ENCODE measurements around the gene CFAP61.
"Not testable (repeated sequence)": the region's sequence is repeated elsewhere in the genome, so short reads cannot be mapped to it uniquely, and the experiment has no call there.

Gene CFAP61

GRCh38 chr20:20237093-20237959, 185.0 kb downstream of the CFAP61 start:
- peak; percentile 36 for DNase-seq

DNA sequence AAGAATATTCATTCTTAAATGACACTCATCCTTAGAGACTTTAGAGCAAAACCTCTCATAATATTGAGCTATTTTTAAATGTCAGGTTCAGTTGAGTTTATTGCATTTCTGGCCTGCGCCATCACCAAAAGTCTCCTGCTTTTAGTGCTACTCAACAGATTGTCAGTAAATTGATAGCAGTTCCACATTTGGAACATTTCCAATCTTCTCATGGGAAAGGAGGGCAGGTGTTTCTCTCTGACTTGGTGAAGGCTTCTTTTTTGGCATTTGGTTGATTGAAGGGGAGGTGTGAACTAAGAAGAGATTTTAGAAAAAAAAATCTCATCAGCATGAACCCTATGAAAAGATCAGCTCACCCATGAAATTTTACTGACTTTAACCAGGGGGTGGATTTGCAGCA, 189.6 kb downstream of the CFAP61 start:
- no peak for DNase-seq

GRCh38 chr20:20244384-20244783, 192.1 kb downstream of the CFAP61 start:
- DNase-seq, result not testable (repeated sequence)

DNA sequence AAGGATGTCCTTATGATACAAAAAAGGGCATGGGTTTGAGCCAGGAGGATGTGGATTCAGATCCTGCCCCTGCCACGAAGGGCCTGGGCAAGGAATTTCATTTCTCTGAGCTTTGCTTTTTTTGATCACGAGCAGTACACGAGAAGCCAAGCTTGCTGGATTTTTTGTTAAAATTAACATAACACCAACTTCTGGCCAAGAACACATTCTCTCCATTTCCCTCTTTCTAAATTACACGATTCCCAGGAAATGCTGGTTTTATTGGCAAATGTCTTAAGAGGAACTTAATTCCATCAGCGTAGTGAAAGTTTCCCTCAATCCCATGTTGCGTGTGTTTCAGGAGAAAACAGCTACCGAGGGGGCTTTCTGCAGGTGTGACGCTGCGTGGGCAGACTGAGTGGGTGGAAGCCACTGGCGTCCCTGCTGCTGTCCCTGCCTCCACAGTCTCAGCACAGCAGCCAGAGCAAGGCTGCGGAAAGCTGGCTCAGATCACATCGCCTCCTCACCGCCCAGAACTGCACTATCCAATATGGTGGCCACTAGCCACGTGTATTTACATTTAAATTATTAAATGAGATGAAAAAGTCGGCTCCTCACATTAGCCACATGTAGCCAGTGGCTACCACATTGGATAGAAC, 194.8 kb downstream of the CFAP61 start:
- DNase-seq, result no peak

DNA sequence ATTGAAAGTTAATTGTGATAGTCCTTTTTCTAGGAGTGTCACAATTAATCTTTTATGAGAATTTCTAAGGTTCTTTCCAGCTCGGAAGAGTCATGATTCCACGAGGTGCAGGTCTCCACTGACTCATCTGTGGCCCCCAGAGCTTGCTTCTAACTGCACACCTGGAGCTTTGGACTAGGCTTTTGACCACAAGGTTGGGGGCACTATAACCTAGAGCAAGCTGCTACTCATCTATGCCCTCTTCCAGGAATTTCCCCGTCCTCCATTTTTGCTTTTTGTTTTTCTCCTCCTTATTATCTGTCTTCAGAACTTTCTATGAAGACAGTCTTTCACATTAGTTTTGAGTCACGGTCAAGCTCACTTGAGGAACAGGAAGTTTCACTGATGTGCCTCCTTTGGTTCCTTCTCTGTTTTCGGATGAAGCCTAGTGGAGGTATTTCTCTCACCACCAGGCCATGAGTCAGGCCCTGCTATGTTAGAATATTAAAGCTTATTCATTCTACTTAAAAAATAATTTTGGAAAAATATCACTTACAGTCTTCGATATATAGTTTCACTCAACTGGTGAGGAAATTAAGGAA, 196.4 kb downstream of the CFAP61 start:
- no peak for DNase-seq

- DNase-seq, result no peak
Measured at GRCh38 chr20:20251317-20251716, 199.0 kb downstream of the CFAP61 start.

DNA sequence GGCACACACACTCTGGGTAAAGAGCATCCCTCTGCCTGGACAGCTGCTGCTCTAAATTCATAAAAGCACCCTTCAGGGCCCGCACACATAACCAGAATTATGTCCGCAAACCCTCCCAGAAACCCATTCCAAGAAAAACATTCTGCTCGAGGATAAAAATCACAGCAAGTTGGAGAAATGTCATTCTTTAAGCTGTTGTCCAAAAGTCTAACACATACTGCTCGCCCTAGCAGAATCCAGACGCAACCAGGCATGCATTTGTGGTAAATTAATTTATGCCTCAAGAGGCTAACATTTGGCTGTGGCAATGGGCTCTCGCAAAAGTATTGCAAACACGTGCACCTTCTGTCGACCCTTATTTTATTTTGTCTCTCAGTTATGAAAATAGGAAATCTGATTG, 199.5 kb downstream of the CFAP61 start:
- no peak for DNase-seq

GRCh38 chr20:20253039-20253743, 200.9 kb downstream of the CFAP61 start:
- no peak for DNase-seq

DNA sequence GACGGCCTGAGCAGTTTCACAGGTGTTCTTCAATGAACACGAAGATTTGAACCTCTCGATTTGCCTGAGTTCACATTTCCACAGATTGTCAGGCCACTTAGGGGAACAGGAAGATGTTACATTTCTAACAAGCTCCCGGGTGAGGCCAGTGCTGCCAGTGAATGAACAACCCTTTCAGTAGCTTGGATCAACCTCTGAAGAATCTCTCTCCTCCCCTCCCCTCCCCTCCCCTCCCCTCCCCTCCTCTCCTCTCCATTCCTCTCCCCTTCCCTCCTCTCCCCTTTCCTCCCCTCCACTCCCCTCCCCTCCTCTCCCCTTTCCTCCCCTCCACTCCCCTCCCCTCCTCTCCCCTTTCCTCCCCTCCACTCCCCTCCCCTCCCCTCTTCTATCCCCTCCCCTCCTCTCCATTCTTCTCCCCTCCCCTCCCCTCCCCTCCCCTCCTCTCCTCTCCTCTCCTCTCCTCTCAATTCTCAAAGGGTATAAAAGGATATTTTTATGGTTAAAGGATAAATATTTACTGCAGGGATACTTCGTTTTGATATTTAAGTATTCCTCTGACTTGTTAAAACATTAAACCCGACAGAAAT, 201.5 kb downstream of the CFAP61 start:
- DNase-seq, result no peak

DNA sequence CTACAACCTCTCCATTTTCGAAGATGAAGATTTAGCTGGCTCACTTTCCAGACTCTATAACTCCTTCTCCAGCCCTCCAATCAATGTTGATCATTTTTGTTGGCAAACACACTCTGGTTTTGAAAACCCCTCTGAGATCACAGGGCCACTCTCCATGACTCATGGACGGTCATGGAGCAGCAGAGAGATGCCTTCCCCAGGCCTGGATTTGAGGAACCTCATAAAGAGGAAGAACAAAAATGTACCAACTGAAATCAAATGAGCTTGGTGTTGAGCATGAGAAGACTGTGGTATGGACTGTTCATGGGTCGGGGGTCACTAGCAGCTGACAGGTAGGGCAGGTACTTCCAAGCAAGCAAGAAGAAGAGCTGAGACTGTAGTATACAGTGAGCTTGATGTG, 202.8 kb downstream of the CFAP61 start:
- DNase-seq, result no peak

- DNase-seq, result no peak
Measured at GRCh38 chr20:20259533-20259932, 207.2 kb downstream of the CFAP61 start.

GRCh38 chr20:20261159-20261558, 208.8 kb downstream of the CFAP61 start:
- DNase-seq, result peak; percentile 9

GRCh38 chr20:20265210-20265609, 212.9 kb downstream of the CFAP61 start:
- no peak for DNase-seq

DNA sequence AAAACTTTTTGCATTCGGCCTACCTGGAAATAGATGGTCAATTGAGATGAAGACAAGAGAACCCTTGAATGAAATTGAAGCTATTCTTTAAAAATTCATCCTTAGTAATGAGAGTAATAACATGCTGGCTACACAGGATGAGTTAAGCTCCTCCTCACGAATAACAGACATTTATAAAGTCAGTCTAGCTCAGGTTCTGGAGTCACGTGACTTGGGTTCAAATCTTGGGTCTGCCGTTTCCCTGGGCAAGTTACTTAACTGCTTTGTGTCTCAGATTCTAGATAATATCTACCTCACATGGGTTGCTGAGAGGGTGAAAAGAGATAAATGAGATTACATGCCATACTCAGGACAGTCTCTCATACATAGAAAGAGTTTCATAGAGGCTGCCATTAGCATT, 214.2 kb downstream of the CFAP61 start:
- DNase-seq, result no peak

- DNase-seq, result no peak
Measured at GRCh38 chr20:20267685-20268370, 215.5 kb downstream of the CFAP61 start.

DNA sequence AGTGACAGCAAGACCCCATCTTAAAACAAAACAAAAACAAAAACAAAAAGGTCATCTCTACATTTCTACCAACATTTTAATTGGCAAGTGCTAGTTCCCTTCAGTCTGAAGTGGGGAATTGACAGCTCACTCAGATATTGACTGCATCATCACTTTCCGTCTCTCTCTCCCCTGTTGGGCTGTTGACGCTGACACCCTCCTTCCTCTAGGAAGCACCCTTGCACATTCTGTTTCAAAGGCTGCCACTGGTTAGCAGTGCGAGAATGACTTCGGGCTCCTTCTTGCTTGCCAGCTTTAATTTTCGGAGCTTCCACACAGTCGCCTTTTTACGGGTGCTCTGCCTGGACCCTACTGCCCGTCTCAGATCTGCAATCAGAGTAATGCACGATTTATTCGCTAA, 218.9 kb downstream of the CFAP61 start:
- DNase-seq, result no peak

DNA sequence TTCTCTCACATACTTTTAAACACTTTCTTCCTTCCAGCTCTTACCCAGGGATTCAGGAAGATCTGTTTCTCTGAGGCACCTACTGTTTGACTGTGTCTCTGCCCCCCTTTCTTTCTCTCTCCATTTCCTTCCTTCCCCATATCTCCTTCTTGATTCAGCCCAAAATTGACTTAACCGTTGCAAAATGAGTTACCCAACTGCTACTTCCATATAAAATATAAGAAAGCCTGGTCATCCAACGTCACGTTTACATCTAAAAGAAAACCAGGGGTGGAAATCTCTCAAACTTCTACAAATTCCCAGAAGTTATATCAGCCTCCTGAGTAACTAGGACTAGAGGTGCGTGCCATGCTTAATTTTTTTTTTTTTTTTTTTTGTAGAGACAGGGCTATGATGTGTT, 220.4 kb downstream of the CFAP61 start:
- DNase-seq, result no peak

DNA sequence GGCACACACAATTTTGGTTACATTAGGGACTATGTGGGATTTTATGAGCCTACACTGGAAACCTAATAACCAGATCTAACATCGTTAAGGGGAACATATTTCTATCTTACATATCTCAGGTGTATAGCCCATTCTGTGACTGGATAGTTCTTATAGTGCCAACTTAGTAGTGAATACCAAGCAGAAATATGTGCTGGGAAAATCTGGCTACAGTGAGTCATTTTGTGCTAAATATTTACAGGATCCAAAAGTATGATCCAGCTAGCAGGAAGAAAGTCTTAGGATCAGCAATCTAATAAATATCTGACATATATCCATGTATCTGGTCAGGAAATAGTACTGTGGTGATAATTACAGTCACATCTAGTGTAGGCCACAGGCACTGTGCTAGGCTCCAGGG, 221.0 kb downstream of the CFAP61 start:
- no peak for DNase-seq

GRCh38 chr20:20274821-20275220, 222.5 kb downstream of the CFAP61 start:
- DNase-seq, result no peak

DNA sequence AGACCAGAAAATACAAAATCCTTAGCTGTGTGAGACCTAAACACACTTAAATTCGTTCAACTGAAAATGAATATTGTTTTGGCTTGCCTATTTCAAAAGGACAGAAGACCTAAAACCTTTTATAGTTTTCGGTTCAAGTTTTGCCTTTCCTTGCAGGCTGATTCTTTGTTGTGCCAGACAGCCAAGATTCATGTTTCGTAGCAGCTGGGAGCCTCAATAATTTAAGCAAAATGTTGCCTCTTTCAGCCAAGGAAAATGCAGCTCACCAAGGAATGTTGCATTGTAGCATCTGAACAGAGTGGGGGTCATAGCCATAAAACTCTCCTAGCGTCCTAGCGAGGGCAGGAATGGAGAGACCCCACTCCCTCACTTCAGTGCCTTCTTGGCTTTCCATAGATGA, 223.3 kb downstream of the CFAP61 start:
- no peak for DNase-seq

DNA sequence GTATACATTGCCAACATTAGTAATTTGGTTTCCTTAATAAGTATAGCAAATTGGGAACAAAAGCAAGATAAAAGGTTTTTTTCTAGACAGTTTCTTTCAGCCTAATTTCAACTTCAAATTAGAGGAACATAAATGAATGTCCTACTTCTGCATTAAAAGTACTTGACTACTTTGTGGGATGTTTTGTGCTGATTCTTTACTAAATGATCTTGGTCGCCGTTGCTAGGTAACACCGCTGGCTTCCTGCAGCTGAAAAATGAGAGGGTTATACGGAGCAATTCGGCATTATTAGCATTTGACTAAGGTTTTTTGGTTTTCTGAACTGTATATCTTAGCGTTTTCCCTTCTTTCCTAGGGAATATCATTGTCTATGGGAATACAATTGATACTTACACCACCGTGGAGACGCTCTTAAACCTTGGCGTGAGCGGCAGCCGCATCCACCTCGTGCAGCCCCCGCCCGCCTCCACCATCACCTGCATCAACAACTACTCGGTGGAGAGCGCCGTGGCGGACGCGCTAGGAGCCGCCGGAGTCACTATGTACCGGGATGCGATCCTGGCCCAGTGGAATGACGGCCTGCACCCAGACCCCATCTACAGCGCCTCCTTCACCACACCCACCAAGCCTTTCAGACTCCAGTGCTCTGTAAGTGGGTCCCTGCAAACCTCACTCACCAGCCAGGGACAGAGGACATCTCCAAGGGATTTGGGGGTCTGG, 224.6 kb downstream of the CFAP61 start:
- no peak for DNase-seq

- DNase-seq, result no peak
Measured at GRCh38 chr20:20277894-20278335, 225.6 kb downstream of the CFAP61 start.

All from CD4-positive, alpha-beta T cell treated with Interleukin-17A for 1 hour (primary cell).